CD4-positive, alpha-beta T cell (primary cell): ENCODE data around the gene MEA1. TPM values are rescaled to one million over a fixed set of nuclear protein-coding genes. Genes with fewer than 3 reads are reported as not detected.

Source experiments
- ATAC-seq: fragments of 200-7000 bp; cut with Tn5 transposase; one replicate; pipeline ENCODE4 v1.10.0; 2022; ENCODE audit warnings: mild to moderate bottlenecking; ENCODE audit not compliant: poor library complexity
- CTCF ChIA-PET: fragments of 350-600 bp; sonication (Branson Sonifier 250); formaldehyde crosslinking; loops from one replicate; lab custom pipeline; 2021; ENCODE audit warnings: antibody characterized with exemption, inconsistent platforms; lab: Charles Lee
- POLR2A ChIA-PET: fragments of 350-600 bp; sonication (Branson Sonifier 250); formaldehyde crosslinking; loops from one replicate; lab custom pipeline; 2021; ENCODE audit warnings: antibody characterized with exemption, inconsistent platforms; lab: Charles Lee
- DNase-seq, 14 experiments: peaks; one replicate each; pipeline ENCODE4 v3.0.0-alpha.2; 2013 to 2020; ENCODE audit warnings: mixed read lengths in 2 of 14
- H3K27ac ChIP-seq, 2 donors: one replicate each; pipeline versions ENCODE4 v1.5.1 to v1.7.0; 2013; ENCODE audit warnings: low read length in 2 of 2, low read depth in 1 of 2, mild to moderate bottlenecking in 1 of 2
- H3K27me3 ChIP-seq, 2 experiments: 1 replicate in 1 of 2; 2 replicates in 1 of 2; pipeline versions ENCODE4 v1.6.1 to v1.7.0; 2013; ENCODE audit warnings: low read length in 2 of 2, control low read depth in 1 of 2, mild to moderate bottlenecking in 1 of 2, moderate library complexity in 1 of 2; ENCODE audit not compliant: insufficient read depth in 2 of 2, control insufficient read depth in 1 of 2
- H3K36me3 ChIP-seq: one replicate; pipeline ENCODE4 v1.6.1; 2013; ENCODE audit warnings: low read length, control low read depth; ENCODE audit not compliant: insufficient read depth
- H3K4me1 ChIP-seq: one replicate; pipeline ENCODE4 v1.6.1; 2013; ENCODE audit warnings: low read length, control low read depth; ENCODE audit not compliant: insufficient read depth
- H3K4me3 ChIP-seq: one replicate; pipeline ENCODE4 v1.5.1; 2013; ENCODE audit warnings: mild to moderate bottlenecking, low read length, moderate library complexity
- H3K9me3 ChIP-seq, 2 experiments: 1 replicate in 1 of 2; 2 replicates in 1 of 2; pipeline versions ENCODE4 v1.6.1 to v1.7.0; 2013; ENCODE audit warnings: low read length in 2 of 2, mild to moderate bottlenecking in 2 of 2, control low read depth in 1 of 2, moderate library complexity in 1 of 2; ENCODE audit not compliant: control insufficient read depth in 1 of 2, insufficient read depth in 1 of 2
- H3K27ac Mint-ChIP-seq: one replicate; pipeline ENCODE4 v1.8.0; 2020; ENCODE audit warnings: mixed read lengths
- H3K27me3 Mint-ChIP-seq: one replicate; pipeline ENCODE4 v1.8.0; 2021; ENCODE audit warnings: mixed read lengths
- H3K36me3 Mint-ChIP-seq: one replicate; pipeline ENCODE4 v1.8.0; 2021; ENCODE audit warnings: low read depth, mixed read lengths
- H3K4me1 Mint-ChIP-seq: one replicate; pipeline ENCODE4 v1.8.0; 2021; ENCODE audit warnings: low read depth, mixed read lengths
- H3K4me3 Mint-ChIP-seq: one replicate; pipeline ENCODE4 v1.8.0; 2020; ENCODE audit warnings: mild to moderate bottlenecking, mixed read lengths
- H3K9me3 Mint-ChIP-seq: one replicate; pipeline ENCODE4 v1.8.0; 2020; ENCODE audit warnings: mixed read lengths
- intact Hi-C, 2 experiments: fragments of 100-400 bp; cut with DNase I in 1 of 2; cut with micrococcal nuclease in 1 of 2; formaldehyde crosslinking; loops; one replicate each; pipeline versions ENCODE4 v1.15.1 to v1.9.0; 2023 to 2025; cut with DNase I, micrococcal nuclease
- total RNA-seq, 174 experiments: library from RNA in 2 of 174; stranded (reverse) in 2 of 174; gene quantifications; one replicate each; pipeline ENCODE4 v1.2.3 and lab custom pipeline; 2021 to 2026
- TF ChIP-seq, protein P1 (sequence below): fragments of 200-600 bp; IDR thresholded peaks from one replicate; pipeline ENCODE4 v1.8.0; 2022; ENCODE audit warnings: antibody characterized with exemption, mild to moderate bottlenecking

Gene MEA1
- total RNA-seq, 2 experiments from 2014 or later: 13.6 to 17.0 TPM

DNA sequence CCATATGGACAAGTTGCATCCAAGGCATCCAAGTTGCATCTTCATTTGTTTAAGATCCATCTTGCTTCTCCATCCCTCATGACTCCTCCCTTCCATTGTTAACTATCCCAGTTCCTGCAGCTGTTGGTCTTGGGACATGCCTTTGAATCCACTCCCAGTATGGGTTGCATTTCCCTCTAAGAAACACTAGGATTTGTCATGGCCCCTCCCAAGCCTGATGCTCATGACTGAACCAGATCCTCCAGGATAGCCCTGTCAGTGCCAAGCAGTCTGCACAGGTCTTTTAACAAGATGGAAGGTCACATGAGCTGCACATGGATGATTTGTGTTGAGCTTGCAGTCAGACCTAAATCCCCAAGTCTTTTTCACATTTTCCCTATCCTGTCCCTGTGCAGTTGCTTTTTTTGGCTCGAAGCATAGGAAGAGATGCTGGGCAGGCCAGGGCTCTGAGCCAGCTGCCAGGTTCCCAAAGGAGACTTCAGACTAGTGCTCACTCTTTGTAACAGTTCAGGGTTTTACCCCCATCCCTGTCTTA, 25.2 kb downstream of the MEA1 start:
- ATAC-seq (no peak), DNase-seq (no peak)
- H3K9me3 Mint-ChIP-seq: no peaks in the 10 kb centered on the region
- peaks cover 51% of the 10 kb centered on the region for H3K4me1 Mint-ChIP-seq
- H3K36me3 ChIP-seq: peaks cover 42% of the 10 kb centered on the region
- no peak overlapping the region for H3K27ac ChIP-seq
- H3K4me1 ChIP-seq: peaks cover 37% of the 10 kb centered on the region
- TF ChIP-seq, protein P1, sequence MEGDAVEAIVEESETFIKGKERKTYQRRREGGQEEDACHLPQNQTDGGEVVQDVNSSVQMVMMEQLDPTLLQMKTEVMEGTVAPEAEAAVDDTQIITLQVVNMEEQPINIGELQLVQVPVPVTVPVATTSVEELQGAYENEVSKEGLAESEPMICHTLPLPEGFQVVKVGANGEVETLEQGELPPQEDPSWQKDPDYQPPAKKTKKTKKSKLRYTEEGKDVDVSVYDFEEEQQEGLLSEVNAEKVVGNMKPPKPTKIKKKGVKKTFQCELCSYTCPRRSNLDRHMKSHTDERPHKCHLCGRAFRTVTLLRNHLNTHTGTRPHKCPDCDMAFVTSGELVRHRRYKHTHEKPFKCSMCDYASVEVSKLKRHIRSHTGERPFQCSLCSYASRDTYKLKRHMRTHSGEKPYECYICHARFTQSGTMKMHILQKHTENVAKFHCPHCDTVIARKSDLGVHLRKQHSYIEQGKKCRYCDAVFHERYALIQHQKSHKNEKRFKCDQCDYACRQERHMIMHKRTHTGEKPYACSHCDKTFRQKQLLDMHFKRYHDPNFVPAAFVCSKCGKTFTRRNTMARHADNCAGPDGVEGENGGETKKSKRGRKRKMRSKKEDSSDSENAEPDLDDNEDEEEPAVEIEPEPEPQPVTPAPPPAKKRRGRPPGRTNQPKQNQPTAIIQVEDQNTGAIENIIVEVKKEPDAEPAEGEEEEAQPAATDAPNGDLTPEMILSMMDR: no peak
- H3K36me3 Mint-ChIP-seq: peaks cover 47% of the 10 kb centered on the region
- H3K4me3 ChIP-seq: no peak overlapping the region
- POLR2A ChIA-PET: interaction anchor here (0.9 to 1.6 kb wide), 3 partner anchors 9 to 59 kb away, joined by 3 to 6 read pairs (median 4); partner anchors contain the start of genes CNPY3, KLHDC3, MEA1 and PEX6
- intact Hi-C loops: no loop called here
- no peaks in the 10 kb centered on the region for H3K27me3 ChIP-seq
- H3K4me3 Mint-ChIP-seq: peak overlapping the region; percentile 51
- H3K27me3 Mint-ChIP-seq: no peaks in the 10 kb centered on the region
- CTCF ChIA-PET: interaction anchor here (0.6 kb wide), 1 partner anchor 10 kb away, joined by 3 read pairs; the partner anchor contains the start of gene PEX6
- peak overlapping the region; percentile 6 for H3K27ac Mint-ChIP-seq
- no peaks in the 10 kb centered on the region for H3K9me3 ChIP-seq

DNA sequence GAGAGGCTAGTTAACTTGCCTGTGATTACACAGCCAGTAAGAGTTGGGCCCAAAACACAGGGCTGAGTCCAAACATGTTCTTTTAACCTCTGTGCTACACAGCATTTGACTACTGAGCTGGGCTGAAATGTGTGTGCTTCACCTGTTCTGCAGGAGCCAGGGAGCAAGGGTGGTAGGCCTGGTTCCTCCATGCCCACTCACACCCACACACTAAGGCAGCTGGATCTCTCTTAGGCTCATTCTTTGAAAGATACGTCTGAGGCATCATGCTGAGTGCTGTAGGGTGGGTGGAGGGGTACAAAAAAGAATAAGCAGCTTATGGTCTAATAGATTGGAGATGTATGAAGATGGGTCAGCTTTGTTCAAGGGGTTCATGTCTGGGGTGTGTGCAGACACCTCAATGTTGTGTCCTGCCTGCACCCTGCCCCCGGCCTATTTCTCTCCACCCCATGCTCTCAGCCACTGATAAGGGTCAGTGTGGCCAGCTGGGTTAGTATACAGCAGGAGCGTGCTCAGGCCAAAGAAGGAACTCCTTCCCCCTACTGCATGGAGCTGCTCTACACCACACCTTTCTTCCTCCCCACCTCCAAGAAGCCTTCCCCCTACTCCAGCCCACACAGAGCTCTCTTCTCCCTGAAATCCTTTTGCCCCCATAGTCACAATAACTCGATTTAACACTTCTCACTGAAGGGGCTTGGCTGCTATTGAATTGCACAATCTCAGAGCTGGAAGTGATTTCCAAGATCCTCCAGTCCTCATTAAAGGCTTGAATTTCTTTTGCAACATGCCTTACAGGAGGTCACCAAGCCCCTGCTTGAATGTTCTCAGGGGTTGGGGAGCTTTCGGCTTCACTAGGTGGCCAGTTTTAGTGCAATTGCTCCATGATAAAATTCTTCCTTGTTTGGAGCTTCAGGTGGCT, 26.0 kb downstream of the MEA1 start:
- CTCF ChIA-PET: interaction anchor here (0.6 kb wide), 3 partner anchors 9 to 938 kb away, joined by 3 to 4 read pairs (median 3); partner anchors contain the start of gene PEX6
- H3K36me3 Mint-ChIP-seq: peaks cover 43% of the 10 kb centered on the region
- Histone ChIP-seq H3K9me3 (no peaks in the 10 kb centered on the region), H3K36me3 (peaks cover 40% of the 10 kb centered on the region), H3K4me1 (peaks cover 42% of the 10 kb centered on the region), H3K4me3 (no peak overlapping the region), H3K27ac (no peak overlapping the region), H3K27me3 (no peaks in the 10 kb centered on the region)
- peaks cover 50% of the 10 kb centered on the region for H3K4me1 Mint-ChIP-seq
- DNase-seq: no peak
- intact Hi-C loops: no loop called here
- TF ChIP-seq, protein P1: no peak
- no peak for ATAC-seq
- POLR2A ChIA-PET: interaction anchor here (1.6 kb wide), 2 partner anchors 9 to 58 kb away, joined by 4 to 6 read pairs; partner anchors contain the start of genes CNPY3 and PEX6
- no peaks in the 10 kb centered on the region for H3K27me3 Mint-ChIP-seq
- peak overlapping the region; percentile 44 for H3K27ac Mint-ChIP-seq
- H3K9me3 Mint-ChIP-seq: no peaks in the 10 kb centered on the region
- peak overlapping the region; percentile 51 for H3K4me3 Mint-ChIP-seq

DNA sequence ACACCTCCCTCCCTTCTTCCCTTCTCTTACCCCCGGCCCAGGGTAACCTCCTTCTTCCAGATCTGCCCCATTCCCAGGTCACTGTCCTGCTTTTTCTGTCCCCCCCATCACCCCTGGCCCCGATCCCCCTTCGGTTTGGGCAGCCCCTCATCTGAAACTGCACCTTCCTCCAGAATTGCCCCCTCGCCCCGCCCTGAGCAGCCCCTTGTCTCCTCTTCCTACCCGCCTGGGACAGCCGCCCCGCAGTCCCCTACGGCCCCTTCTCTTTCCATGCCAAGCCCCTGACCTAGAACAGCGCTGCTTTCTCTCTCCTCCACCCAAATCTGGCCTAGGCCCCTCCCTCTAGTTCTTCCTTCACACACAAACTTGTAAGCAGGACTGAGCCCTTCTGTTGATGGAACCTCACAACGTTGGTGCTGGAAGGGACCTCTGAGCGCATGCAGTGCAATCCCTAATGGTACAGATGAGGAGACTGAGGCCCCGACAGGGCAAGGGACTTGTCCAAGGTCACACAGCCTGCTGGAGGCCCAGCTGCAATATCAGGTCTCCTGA, 28.7 kb downstream of the MEA1 start:
- Mint-ChIP-seq H3K4me3 (peak overlapping the region; percentile 93), H3K4me1 (peaks cover 59% of the 10 kb centered on the region), H3K36me3 (peaks cover 27% of the 10 kb centered on the region), H3K27me3 (no peaks in the 10 kb centered on the region), H3K9me3 (no peaks in the 10 kb centered on the region), H3K27ac (peak overlapping the region; percentile 81)
- no peaks in the 10 kb centered on the region for H3K27me3 ChIP-seq
- H3K4me3 ChIP-seq: peak overlapping the region; percentile 81
- H3K9me3 ChIP-seq: no peaks in the 10 kb centered on the region
- peak in 5 of 14 experiments; percentile 6 to 45 (median 35) for DNase-seq
- TF ChIP-seq, protein P1: no peak
- peak overlapping the region in 1 of 2 donors; percentile 71 for H3K27ac ChIP-seq
- H3K4me1 ChIP-seq: peaks cover 48% of the 10 kb centered on the region
- ChIA-PET POLR2A (interaction anchor here (1.1 to 2.4 kb wide), 22 partner anchors 9 to 421 kb away, joined by 3 to 91 read pairs (median 6); partner anchors contain the start of genes BICRAL, CNPY3, CUL7 and KLC4), CTCF (no interaction called here)
- ATAC-seq: no peak
- intact Hi-C loops: loop anchor here (1.0 to 2.0 kb wide), 3 partner anchors 28 to 74 kb away; partner anchors contain the start of genes KLC4 (in 1 of the 2), KLHDC3 (in 1 of the 2), MEA1 (in 1 of the 2) and MRPL2 (in 1 of the 2)
- peaks cover 25% of the 10 kb centered on the region for H3K36me3 ChIP-seq
